ENCODE data around the gene ANGPT4.
"Not testable (repeated sequence)": the region's sequence is repeated elsewhere in the genome, so short reads cannot be mapped to it uniquely, and the experiment has no call there.

The ANGPT4 gene

GRCh38 chr20:896501-897025 lies 19.6 kb downstream of the ANGPT4 start:
- no peak for DNase-seq (ENCODE audit: low read depth)
- no peak overlapping the region for H3K4me3 ChIP-seq (ENCODE audit: low read depth, low read length)
- TF ChIP-seq CTCF (IDR thresholded peaks at IDR 0.05; ENCODE audit: insufficient read depth, low read depth, low read length, missing control alignments), result no peak

- H3K4me3 ChIP-seq (ENCODE audit: low read depth, low read length); DNase-seq (ENCODE audit: low read depth): not testable (repeated sequence)
Measured at GRCh38 chr20:892371-892770, 23.8 kb downstream of the ANGPT4 start.

- peak; percentile 35 for DNase-seq (ENCODE audit: low read depth)
- TF ChIP-seq CTCF (IDR thresholded peaks at IDR 0.05; ENCODE audit: insufficient read depth, low read depth, low read length, missing control alignments), result no peak
- H3K4me3 ChIP-seq (ENCODE audit: low read depth, low read length), result no peak overlapping the region
Measured at GRCh38 chr20:891706-892080, 24.4 kb downstream of the ANGPT4 start.

GRCh38 chr20:891058-891705 lies 25.0 kb downstream of the ANGPT4 start:
- no peak for DNase-seq (ENCODE audit: low read depth)
- no peak overlapping the region for H3K4me3 ChIP-seq (ENCODE audit: low read depth, low read length)
- TF ChIP-seq CTCF (IDR thresholded peaks at IDR 0.05; ENCODE audit: insufficient read depth, low read depth, low read length, missing control alignments), result no peak

- DNase-seq (ENCODE audit: low read depth), result no peak
- TF ChIP-seq CTCF (IDR thresholded peaks at IDR 0.05; ENCODE audit: insufficient read depth, low read depth, low read length, missing control alignments), result no peak
- no peak overlapping the region for H3K4me3 ChIP-seq (ENCODE audit: low read depth, low read length)
Measured at GRCh38 chr20:890666-891057, 25.5 kb downstream of the ANGPT4 start.

- no peak overlapping the region for H3K4me3 ChIP-seq (ENCODE audit: low read depth, low read length)
- no peak for DNase-seq (ENCODE audit: low read depth)
- no peak for TF ChIP-seq CTCF (IDR thresholded peaks at IDR 0.05; ENCODE audit: insufficient read depth, low read depth, low read length, missing control alignments)
Measured at GRCh38 chr20:889932-890463, 26.1 kb downstream of the ANGPT4 start.

GRCh38 chr20:889106-889505 lies 27.0 kb downstream of the ANGPT4 start:
- no peak overlapping the region for H3K4me3 ChIP-seq (ENCODE audit: low read depth, low read length)
- no peak for TF ChIP-seq CTCF (IDR thresholded peaks at IDR 0.05; ENCODE audit: insufficient read depth, low read depth, low read length, missing control alignments)
- no peak for DNase-seq (ENCODE audit: low read depth)

Measured in GM12865 (cell line).